Mucosa of descending colon (tissue), 3 donors: ENCODE results near the gene IGSF21. TPM values are rescaled to one million over a fixed set of nuclear protein-coding genes. Genes with fewer than 3 reads are reported as not detected.
"Not testable (repeated sequence)": the region's sequence is repeated elsewhere in the genome, so short reads cannot be mapped to it uniquely, and the experiment has no call there.

Experiments
- ATAC-seq: fragments of 200-7000 bp; cut with Tn5 transposase; one replicate; pipeline ENCODE4 v1.9.1; 2020; ENCODE audit warnings: mild to moderate bottlenecking, moderate library complexity
- DNase-seq, 3 donors: peaks; one replicate each; pipeline ENCODE4 v3.0.0-alpha.2; 2020
- H3K36me3 ChIP-seq: fragments of 200-600 bp; one replicate; pipeline ENCODE4 v1.8.0; 2021; ENCODE audit warnings: low read depth, mild to moderate bottlenecking
- H3K4me1 ChIP-seq: fragments of 200-600 bp; one replicate; pipeline ENCODE4 v1.8.0; 2021; ENCODE audit warnings: low read depth, mild to moderate bottlenecking
- H3K4me3 ChIP-seq: fragments of 200-600 bp; one replicate; pipeline ENCODE4 v1.8.0; 2021; ENCODE audit warnings: mild to moderate bottlenecking
- H3K9me3 ChIP-seq: fragments of 200-600 bp; one replicate; pipeline ENCODE4 v1.8.0; 2021; ENCODE audit warnings: mild to moderate bottlenecking
- CTCF ChIP-seq: fragments of 200-600 bp; IDR thresholded peaks from one replicate; pipeline ENCODE4 v1.8.0; 2022; ENCODE audit warnings: antibody characterized with exemption, mild to moderate bottlenecking
- intact Hi-C, 2 donors: fragments of 100-400 bp; cut with DNase I in 1 of 2; cut with micrococcal nuclease in 1 of 2; formaldehyde crosslinking; loops; one replicate each; pipeline versions ENCODE4 v1.11.0 to v1.11.1; 2022; cut with DNase I, micrococcal nuclease
- total RNA-seq, 3 donors: library from RNA; stranded (reverse); fragmentation: NEBNext Ultra II Directional in 2 of 3; extraction: Animal tissue kit (Norgen Biotek cat#: 25700) in 2 of 3; gene quantifications; one replicate each; pipeline versions ENCODE4 v1.2.1 to v1.2.4, GENCODE V29; 2021 to 2023
- donor health status: DM: no; HTN: no; CAD: no; lungs with moderate emphysema.
- donor health status: DM: no; HTN: no; CAD: no.
- donor health status: DM: no; HTN: yes; CAD: no.

The IGSF21 gene
- total RNA-seq, 3 donors from 2014 or later, result 0.70 to 1.4 (median 0.96) TPM

DNA sequence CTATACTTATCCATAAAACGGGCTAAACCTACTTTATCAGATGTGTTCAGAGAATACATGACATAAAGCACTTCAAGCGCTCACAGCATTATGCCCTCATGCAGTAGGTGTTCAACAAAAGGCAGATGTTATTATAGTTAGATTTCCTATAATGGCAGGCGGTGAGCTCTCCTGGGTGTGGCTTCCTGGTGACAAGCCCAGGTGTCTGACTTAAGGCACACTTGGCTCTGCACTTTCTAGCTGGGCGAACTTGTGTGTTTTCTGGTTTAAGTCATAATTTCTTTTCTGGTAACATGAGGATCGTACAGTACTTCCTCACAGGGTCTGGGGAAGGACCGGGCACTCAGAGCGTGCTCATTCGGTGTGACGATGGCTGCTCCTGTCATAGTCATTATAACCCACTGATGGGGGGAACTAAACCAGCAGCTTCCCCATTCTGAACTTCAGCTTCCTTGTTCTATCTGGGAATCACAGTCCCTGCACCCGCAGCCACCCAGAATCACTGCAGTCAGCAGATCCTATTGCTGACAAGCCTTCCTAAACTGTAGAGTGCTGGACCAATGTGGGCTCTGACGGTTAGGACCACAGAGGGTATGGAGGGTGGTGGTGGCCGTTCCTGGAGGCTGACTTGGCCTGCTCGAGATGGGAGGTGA, 52.8 kb downstream of the IGSF21 start:
- intact Hi-C loops, result no loop called here
- H3K4me1 ChIP-seq, result peaks cover 7% of the 10 kb centered on the region
- DNase-seq, result peak in 2 of 3 donors; percentile 54 to 78
- no peaks in the 10 kb centered on the region for H3K36me3 ChIP-seq
- H3K9me3 ChIP-seq, result no peaks in the 10 kb centered on the region
- TF ChIP-seq CTCF, result no peak
- peak; percentile 90 for ATAC-seq
- H3K4me3 ChIP-seq, result no peak overlapping the region

DNA sequence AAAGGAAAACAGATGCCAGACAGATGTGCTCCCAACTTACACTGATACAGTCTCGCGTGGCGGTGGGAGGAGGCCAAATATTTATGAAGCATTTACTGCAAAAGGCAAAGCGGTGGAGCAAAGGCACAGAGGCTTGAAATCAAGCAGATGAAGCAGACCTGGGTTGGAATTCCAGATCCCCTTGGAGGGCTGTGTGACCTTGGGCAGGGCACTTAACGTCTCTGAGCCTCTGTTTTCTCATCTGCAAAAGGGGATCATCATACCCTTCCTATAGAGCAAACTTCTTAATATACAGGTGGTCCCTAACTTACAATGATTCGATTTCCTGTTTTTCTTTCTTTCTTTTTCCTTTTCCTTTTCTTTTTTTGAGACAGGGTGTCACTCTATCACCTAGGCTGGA, 54.1 kb downstream of the IGSF21 start:
- ATAC-seq (no peak), DNase-seq (no peak)
- Histone ChIP-seq H3K9me3 (no peaks in the 10 kb centered on the region), H3K4me1 (peaks cover 7% of the 10 kb centered on the region), H3K4me3 (no peak overlapping the region), H3K36me3 (no peaks in the 10 kb centered on the region)
- TF ChIP-seq CTCF, result no peak
- intact Hi-C loops, result no loop called here

DNA sequence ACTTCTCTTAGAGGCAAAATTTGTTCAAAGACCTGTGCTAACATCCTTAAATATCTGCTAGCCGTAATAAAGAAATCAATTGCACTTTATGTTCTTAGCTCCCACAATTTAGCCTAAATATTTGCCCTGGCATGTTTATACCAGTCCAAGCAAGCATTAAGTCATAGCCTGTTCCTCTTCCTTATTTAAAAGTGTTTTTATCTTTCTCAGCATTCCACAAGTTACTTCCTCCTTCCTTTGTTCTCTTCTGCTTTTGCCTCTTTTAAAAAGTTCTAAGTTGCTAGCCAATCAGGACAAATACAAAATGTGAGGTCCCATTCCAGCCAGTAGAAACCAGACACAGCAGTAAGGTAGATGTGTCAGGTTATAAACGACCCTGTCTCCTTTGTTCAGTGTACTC, 58.0 kb downstream of the IGSF21 start:
- DNase-seq, intact Hi-C loops: not testable (repeated sequence)

GRCh38 chr1:18166341-18166740, 58.7 kb downstream of the IGSF21 start:
- Histone ChIP-seq H3K36me3 (no peaks in the 10 kb centered on the region), H3K4me3 (no peak overlapping the region), H3K9me3 (no peaks in the 10 kb centered on the region), H3K4me1 (peaks cover 3% of the 10 kb centered on the region)
- ATAC-seq, result no peak
- intact Hi-C loops, result no loop called here
- TF ChIP-seq CTCF, result no peak
- DNase-seq, result no peak

More for the DNA sequence above, 58.0 kb downstream of the IGSF21 start:
- not testable (repeated sequence) for H3K4me3 ChIP-seq, ATAC-seq, H3K4me1 ChIP-seq, H3K9me3 ChIP-seq, H3K36me3 ChIP-seq

GRCh38 chr1:18166929-18167328, 59.3 kb downstream of the IGSF21 start:
- no peak for TF ChIP-seq CTCF
- no peak overlapping the region for H3K4me3 ChIP-seq
- H3K4me1 ChIP-seq, result peaks cover 3% of the 10 kb centered on the region
- no peak for ATAC-seq
- no peaks in the 10 kb centered on the region for H3K36me3 ChIP-seq
- no peaks in the 10 kb centered on the region for H3K9me3 ChIP-seq
- intact Hi-C loops, result no loop called here
- DNase-seq, result no peak

DNA sequence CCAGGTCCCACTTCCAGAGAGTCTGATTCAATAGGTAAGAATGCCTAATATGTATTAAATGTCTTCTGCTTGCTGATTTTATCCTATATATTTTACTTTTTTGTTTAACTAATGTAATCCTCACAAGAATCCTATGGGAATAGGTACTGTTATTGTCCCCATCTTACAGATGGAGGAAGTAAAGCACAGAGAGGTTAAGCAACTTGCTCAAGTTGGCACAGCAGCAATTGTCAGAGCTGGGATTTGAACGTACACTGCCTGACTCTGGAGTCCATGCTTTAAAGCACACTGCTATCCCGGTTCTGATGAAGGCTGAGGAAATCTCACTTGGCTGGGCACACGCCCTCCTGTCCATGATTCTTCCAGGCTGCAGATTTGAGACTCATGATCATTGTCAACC, 62.8 kb downstream of the IGSF21 start:
- no peak for TF ChIP-seq CTCF
- no peak overlapping the region for H3K4me3 ChIP-seq
- no peaks in the 10 kb centered on the region for H3K9me3 ChIP-seq
- ATAC-seq (no peak), DNase-seq (no peak)
- intact Hi-C loops, result no loop called here
- no peaks in the 10 kb centered on the region for H3K36me3 ChIP-seq
- peaks cover 3% of the 10 kb centered on the region for H3K4me1 ChIP-seq
